ENCODE results near the gene MYH11.
"Not testable (repeated sequence)": the region's sequence is repeated elsewhere in the genome, so short reads cannot be mapped to it uniquely, and the experiment has no call there.

MYH11 gene

DNA sequence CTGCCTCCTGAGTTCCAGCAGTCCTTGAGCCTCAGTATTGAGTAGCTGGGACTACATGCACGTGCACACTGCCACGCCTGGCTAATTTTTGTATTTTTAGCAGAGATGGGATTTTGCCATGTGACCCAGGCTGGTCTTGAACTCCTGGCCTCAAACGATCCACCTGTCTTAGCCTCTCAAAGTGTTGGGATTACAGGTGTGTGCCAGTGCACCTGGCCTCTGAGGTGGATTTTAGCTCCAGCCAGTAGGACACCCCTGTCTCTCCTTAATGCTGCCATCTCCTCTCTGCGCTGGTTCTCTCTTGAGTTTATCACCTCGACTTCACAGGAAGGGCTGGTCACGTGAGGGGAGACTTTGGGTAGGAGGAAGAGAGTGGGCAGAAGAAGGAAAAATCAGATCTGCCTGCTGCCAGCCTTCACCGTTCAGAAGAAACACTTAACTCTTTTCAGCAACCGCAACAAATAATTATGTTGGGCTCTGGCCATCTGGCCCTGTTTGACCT, 151.7 kb downstream of the MYH11 start:
- DNase-seq = no peak

DNA sequence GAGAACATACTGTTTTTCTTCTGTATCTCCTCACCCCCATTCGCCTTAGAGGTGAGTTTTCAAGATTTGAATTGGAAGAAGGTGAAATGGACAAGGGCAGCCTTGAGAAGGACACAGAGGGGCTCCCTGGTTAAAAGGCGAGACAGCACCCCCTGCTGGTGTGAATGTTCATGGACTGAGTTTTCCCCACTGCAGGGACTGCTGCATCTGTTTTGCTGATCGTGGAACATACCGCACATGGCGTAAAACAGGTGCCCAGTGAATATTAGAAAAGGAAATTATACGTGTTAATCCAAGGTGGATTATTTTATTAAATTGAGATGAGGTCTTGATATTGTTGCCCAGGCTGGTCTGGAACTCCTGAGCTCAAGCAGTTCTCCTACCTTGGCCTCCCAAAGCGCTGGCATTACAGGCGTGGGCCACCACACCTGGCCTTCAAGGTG, 152.3 kb downstream of the MYH11 start:
- DNase-seq = peak; percentile 42 to 93

DNA sequence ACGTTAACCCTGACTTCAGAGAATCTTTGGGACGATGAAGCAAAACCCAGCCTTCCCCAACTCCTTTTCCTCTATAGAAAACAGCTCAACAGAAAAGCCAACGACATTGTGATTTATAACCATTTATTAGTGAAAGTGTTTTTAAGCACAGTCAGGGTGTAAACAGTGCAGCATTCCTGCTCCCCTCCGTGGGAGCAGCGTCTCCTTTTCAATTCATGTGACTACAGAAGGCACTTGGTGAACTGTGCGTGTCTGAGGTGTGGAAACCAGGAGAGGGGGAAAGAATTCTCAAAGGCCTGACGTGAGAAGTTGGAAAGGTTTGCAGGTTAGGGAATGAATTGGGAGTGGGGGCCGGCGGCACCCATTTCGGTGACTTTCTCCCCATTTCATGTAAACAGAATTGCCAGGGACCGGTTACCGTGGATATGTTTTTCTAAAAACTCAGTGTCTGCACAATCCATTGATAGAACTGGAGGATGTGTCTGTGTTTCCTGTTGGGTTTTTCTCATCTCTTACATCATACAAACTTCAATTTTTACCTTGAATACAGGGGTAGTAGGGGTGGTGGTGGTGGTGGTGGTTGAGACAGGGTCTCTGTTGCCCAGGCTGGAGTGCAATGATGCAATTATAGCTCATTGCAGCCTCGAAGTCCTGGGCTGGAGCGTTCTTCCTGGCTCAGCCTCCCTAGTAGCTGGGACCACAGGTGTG, 153.6 kb downstream of the MYH11 start:
- DNase-seq = no peak

- DNase-seq = no peak
Measured at GRCh38 chr16:15701975-15702970, 154.6 kb downstream of the MYH11 start.

DNA sequence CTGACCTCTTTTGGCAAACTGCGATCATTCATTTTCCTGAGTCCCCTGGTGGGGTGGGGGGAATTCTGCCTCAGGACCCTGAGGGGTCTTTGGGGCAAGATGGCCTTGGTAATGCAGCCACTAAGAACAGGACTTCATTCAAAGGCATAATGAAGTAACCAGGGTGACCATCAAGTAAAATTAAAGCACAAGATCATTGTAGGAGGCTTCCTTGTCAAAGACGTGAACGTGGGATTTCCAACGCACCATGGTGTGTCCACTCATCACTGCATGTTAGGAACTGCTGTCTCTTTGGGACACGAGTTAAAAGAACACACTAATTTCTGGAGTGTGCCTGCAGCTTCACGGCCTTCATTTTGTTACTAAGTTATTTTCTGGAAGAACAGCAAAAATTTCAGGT, 155.5 kb downstream of the MYH11 start:
- DNase-seq = no peak

DNA sequence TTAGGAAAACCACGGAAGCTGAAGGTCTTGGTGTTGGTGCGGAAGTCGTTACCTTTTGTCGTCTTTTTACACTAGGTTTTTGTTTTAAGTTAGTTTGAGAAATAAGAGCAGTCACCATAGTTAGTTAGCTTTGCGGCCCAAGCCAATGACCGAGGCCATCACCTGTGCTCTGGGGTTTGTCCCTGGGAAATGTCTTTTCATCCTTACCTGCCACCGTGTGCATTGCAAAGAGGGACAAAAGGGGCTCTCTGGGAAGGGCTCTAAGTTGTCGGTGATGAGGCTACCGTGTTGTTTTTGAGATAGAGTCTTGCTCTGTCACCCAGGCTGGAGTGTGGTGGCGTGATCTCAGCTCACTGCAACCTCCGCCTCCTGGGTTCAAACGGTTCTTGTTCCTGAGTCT, 157.0 kb downstream of the MYH11 start:
- DNase-seq = no peak

GRCh38 chr16:15694499-15694898, 162.3 kb downstream of the MYH11 start:
- no peak for DNase-seq

DNA sequence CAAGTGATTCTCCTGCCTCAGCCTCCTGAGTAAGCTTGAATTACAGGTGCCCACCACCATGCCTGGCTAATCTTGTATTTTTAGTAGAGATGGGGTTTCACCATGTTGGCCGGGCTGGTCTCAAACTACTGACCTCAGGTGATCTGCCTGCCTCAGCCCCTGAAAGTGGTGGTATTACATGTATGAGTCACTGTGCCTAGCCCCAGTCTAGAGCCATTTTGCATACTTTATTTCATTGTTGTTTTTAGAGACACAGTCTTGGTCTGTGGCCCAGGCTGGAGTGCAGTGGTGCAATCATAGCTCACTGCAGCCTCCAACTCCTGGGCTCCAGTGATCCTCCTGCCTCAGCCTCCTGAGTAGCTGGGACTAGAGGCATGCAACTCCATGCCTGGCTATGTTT, 164.3 kb downstream of the MYH11 start:
- not testable (repeated sequence) for DNase-seq

DNA sequence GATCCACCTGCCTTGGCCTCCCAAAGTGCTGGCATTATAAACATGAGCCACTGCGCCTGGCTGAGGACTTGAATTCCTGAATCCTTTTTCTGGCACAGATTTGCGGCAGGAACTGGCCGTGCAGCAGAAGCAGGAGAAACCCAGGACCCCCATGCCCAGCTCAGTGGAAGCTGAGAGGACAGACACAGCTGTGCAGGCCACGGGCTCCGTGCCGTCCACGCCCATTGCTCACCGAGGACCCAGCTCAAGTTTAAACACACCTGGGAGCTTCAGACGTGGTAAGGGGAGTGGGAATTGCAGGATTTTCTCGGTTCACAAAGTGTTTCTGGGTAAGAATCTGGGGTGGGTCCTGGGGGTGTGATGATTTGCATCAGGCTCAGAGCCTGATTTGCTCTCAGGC, 165.8 kb downstream of the MYH11 start:
- no peak for DNase-seq

GRCh38 chr16:15690296-15690695, 166.5 kb downstream of the MYH11 start:
- no peak for DNase-seq

GRCh38 chr16:15689290-15689689, 167.5 kb downstream of the MYH11 start:
- no peak for DNase-seq

DNA sequence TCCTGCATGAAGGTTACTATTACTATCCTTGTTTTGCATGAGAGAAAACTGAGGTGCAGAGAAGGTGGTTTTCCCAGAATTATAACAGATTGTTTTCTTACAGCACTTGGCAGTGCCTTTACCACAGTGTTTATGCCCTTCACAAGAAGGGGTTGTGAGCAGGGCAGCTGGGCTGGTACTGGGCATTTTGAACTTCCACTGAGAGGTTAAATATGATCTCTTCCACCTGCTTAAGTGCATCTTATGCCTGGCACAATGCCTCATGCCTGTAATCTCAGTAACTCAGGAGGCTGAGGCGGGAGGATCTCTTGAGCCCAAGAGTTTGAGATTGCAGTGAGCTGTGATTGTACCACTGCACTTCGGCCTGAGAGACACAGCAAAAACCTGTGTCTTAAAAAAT, 170.5 kb downstream of the MYH11 start:
- DNase-seq = no peak

GRCh38 chr16:15682105-15682570, 174.7 kb downstream of the MYH11 start:
- peak; percentile 84 to 90 for DNase-seq

DNA sequence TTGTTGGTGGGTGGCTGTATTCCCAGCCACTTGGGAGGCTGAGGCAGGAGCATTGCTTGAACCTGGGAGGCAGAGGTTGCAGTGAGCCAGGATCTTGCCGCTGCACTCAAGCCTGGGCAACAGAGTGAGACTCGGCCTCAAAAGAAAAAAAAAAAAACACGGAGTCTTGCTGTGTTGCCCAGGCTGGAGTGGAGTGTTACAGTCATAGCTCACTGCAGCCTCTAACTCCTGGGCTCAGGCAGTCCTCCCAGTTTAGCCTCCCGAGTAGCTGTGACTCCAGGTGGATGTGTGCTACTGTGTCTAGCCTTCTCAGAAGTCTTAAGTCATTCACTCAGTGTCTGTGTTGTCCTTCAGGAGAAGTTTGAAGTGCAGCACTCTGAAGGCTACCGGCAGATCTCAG, 179.4 kb downstream of the MYH11 start:
- DNase-seq = no peak

DNA sequence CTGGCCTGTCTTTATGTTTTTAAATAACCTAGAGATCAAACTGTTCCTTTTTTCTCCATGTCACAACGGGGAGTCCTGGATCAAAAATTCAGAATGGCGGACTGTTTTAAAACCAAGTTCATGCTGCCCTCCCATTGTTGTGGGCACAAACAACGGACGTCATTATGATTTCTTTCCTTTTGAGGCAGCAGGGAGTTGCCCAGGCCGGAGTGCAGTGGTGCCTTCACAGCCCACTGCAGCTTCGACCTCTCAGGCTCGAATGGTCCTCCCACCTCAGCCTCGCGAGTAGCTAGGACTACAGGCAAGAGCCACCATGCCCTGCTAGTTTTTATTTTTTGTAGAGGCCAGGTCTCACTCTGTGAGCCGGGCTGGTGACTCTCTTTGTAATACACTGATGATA, 180.3 kb downstream of the MYH11 start:
- no peak for DNase-seq

DNA sequence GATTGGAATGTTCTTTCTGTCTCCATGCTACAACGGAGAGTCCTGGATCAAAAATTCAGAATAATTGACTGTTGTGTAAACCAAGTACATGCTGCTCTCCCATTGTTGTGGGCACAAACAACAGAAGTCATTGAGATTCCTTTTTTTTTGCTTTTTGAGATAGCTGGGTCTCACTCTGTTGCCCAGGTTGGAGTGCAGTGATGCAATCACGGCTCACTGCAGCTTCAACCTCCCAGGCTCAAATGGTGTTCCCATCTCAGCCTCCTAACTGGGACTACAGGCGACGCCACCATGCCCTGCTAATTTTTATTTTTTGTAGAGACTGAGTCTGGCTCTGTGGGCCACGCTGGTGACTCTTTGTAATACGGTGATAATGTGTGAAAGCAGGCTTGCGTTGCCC, 182.3 kb downstream of the MYH11 start:
- DNase-seq = no peak

DNA sequence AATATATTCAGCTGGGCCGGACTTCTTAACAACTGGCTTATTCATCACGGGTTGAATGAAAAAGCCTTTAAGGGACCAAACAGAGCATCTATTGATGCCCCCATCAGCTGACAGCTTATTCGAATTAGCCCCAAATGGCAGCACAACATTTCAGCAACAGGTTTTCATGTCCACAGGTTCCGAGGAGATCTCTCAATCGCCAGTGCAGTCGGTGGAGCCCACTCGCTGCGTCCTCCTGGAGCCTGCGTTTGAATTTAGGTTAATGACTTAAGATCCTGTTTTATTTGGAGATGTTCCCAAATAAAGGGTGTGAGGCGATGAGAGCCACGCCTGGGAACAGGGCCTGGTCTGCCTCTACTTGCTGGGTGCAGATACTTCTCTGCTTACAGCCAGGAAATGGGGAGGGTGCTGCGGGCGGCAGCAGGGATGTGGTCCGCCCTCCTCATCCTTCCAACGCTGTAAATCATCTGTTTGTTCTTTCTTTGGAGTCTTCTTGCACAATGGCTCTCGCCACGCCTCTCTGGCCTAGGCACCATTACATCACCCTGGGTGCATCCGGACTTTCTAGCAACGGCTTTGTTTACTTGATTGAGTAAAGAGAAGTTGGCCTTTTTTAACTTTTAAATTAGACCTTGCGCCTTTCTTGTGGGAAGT, 184.2 kb downstream of the MYH11 start:
- DNase-seq = peak; percentile 94 to 95

GRCh38 chr16:15672127-15672513, 184.7 kb downstream of the MYH11 start:
- DNase-seq = not testable (repeated sequence)

GRCh38 chr16:15671530-15672117, 185.2 kb downstream of the MYH11 start:
- DNase-seq = no peak

DNA sequence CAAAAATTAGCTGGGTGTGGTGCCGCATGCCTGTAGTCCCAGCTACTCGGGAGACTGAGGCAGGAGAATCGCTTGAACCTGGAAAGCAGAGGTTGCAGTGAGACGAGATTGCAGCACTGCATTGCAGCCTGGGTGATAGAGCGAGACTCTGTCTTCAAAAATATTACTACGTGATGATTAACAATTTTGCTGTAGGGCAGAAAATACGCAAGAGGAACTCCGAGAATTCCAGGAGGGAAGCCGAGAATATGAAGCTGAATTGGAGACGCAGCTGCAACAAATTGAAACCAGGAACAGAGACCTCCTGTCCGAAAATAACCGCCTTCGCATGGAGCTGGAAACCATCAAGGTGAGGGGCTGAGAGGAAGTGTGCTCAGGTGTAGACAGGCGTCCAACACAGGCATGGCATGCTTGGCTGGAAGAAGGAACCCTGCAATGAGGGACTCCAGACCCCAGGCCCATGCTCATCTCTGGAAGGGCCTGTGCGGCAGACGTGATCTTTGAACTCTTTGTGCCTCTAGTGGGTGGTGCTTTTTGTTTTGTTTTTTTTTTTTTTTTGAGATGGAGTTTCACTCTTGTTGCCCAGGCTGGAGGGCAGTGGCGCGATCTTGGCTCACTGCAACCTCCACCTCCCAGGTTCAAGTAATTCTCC, 189.6 kb downstream of the MYH11 start:
- no peak for DNase-seq

- no peak for DNase-seq
Measured at GRCh38 chr16:15665107-15665506, 191.7 kb downstream of the MYH11 start.

GRCh38 chr16:15660203-15660601, 196.6 kb downstream of the MYH11 start:
- no peak for DNase-seq
